ENCODE measurements around the gene MS4A3. TPM values are rescaled to one million over a fixed set of nuclear protein-coding genes. Genes with fewer than 3 reads are reported as not detected.
"Not testable (repeated sequence)": the region's sequence is repeated elsewhere in the genome, so short reads cannot be mapped to it uniquely, and the experiment has no call there.

Gene MS4A3, protein sequence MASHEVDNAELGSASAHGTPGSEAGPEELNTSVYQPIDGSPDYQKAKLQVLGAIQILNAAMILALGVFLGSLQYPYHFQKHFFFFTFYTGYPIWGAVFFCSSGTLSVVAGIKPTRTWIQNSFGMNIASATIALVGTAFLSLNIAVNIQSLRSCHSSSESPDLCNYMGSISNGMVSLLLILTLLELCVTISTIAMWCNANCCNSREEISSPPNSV
- total RNA-seq: not detected

- no peak within 1 kb of the TSS for H3K27ac Mint-ChIP-seq
- H3K4me3 Mint-ChIP-seq: no peak within 1 kb of the TSS
- DNase-seq (no peak), ATAC-seq (no peak)
- no peaks in the 10 kb centered on the region for H3K4me1 Mint-ChIP-seq
- CTCF ChIA-PET: no interaction called here
- no peaks in the 10 kb centered on the region for H3K27me3 Mint-ChIP-seq
- H3K36me3 Mint-ChIP-seq: no peaks in the 10 kb centered on the region
- no peaks in the 10 kb centered on the region for H3K9me3 Mint-ChIP-seq (ENCODE audit: low read depth)
Observed at GRCh38 chr11:60056349-60056969, at the start of gene MS4A3. Gene MS4A3 (plus strand): TSS chr11:60056665. CDS start chr11:60061161, 4,496 bp downstream.

DNA sequence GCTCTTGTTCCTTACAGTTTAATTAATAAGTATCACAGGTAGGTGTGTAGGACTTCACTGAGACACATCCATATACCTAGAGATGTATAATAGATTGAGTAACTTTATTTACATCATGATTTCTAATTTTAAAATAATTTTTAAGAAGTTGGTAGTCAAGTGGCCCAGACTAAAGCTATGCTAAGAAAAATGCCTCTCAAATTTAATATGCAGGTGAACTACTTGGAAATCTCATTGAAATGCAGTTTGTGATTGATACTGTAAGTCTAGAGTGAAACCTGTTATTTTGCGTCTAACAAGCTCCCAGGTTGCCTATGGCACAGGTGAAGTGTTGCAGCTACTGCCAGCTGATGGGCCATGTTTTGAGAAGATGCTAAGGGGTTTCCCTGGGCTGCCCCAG, 39.6 kb upstream of the MS4A3 start, which contains the start of gene OOSP4B:
Gene OOSP4B (plus strand): TSS at position 301 of the 400 bp plus-strand sequence.
- CTCF ChIA-PET: no interaction called here
- Mint-ChIP-seq H3K9me3 (ENCODE audit: low read depth) (no peaks in the 10 kb centered on the region), H3K27ac (no peak within 1 kb of the TSS), H3K4me1 (no peaks in the 10 kb centered on the region), H3K36me3 (no peaks in the 10 kb centered on the region), H3K27me3 (no peaks in the 10 kb centered on the region), H3K4me3 (no peak within 1 kb of the TSS)
- DNase-seq (no peak), ATAC-seq (no peak)

- ATAC-seq: no peak
- CTCF ChIA-PET: no interaction called here
Observed at GRCh38 chr11:60018058-60018457, 38.4 kb upstream of the MS4A3 start.

DNA sequence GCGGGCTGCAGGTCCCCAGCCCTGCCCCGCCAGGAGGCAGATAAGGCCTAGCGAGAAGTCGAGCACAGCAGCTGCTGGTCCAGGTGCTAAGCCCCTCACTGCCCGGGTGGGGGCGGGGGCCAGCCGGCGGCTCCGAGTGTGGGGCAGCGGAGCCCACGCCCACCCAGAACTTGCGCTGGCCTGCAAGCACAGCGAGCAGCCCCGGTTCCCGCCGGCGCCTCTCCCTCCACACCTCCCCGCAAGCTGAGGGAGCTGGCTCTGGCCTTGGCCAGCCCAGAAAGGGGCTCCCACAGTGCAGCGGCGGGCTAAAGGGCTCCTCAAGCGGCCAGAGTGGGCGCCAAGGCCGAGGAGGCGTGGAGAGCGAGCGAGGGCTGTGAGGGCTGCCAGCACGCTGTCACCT, 36.1 kb upstream of the MS4A3 start:
- CTCF ChIA-PET; H3K4me3 Mint-ChIP-seq; H3K27ac Mint-ChIP-seq; H3K9me3 Mint-ChIP-seq (ENCODE audit: low read depth); H3K27me3 Mint-ChIP-seq; DNase-seq; H3K36me3 Mint-ChIP-seq; ATAC-seq; H3K4me1 Mint-ChIP-seq: not testable (repeated sequence)

More at GRCh38 chr11:60018058-60018457, 38.4 kb upstream of the MS4A3 start:
- Mint-ChIP-seq H3K4me1 (no peaks in the 10 kb centered on the region), H3K4me3 (no peak overlapping the region), H3K27me3 (no peaks in the 10 kb centered on the region), H3K9me3 (ENCODE audit: low read depth) (no peaks in the 10 kb centered on the region), H3K36me3 (no peaks in the 10 kb centered on the region), H3K27ac (no peak overlapping the region)
- DNase-seq: no peak

DNA sequence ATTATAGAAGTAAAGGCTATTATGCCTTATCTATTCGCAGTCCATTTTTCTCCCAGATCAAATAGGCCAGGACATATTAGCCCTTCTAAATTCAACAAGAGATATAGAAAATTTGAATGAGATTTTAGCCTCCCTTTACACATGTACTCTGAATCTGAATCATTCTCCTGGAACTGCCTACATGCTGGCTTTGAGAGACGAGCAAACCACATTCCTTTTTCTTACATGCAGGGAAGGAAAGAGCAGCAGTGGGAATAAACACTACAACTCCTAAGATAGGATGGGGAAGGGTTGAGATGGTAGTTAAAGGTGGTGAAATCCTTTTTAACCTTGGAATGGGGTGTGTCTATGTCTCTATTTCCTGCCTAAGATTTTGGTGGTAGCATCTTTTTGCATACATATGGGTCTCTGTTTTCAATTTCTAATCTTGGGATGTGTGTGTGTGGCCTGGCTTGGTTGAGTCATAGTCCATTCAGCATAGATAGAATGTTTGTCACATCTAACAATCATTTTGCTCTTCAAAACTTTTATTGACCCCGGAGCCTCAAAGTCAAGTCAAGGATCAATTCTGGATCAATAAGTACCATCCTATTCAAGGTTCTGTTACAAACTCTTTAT, 27.3 kb upstream of the MS4A3 start:
- DNase-seq: no peak
- H3K9me3 Mint-ChIP-seq (ENCODE audit: low read depth): no peaks in the 10 kb centered on the region
- ATAC-seq: no peak
- H3K27me3 Mint-ChIP-seq: peaks cover 2% of the 10 kb centered on the region
- CTCF ChIA-PET: no interaction called here
- H3K4me3 Mint-ChIP-seq: no peak overlapping the region
- no peaks in the 10 kb centered on the region for H3K36me3 Mint-ChIP-seq
- H3K27ac Mint-ChIP-seq: no peak overlapping the region
- H3K4me1 Mint-ChIP-seq: no peaks in the 10 kb centered on the region

DNA sequence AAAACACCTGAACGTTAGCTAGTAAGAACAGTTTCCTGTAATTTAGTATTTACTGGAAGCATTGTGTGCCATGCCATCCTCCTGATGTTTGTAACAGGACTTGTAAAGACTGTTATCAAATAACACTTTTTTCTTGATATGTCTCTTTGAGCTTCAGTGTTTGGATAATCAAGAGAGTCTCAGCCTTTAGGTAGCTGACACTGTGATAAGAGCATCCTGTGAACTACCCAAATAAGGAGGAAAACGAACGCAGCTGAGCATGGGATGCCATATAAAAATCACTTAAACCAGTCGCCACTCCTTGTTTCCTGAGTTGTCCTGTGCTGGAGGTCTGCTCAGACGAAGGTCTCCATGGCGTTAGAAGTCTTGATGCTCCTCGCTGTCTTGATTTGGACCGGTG, 16.4 kb upstream of the MS4A3 start, which contains the start of gene OOSP2:
Gene OOSP2 (plus strand): TSS at position 301 of the 400 bp plus-strand sequence. CDS start 51 bp downstream, at position 352.
- Mint-ChIP-seq H3K27me3 (no peaks in the 10 kb centered on the region), H3K4me3 (no peak within 1 kb of the TSS)
- CTCF ChIA-PET: no interaction called here

DNA sequence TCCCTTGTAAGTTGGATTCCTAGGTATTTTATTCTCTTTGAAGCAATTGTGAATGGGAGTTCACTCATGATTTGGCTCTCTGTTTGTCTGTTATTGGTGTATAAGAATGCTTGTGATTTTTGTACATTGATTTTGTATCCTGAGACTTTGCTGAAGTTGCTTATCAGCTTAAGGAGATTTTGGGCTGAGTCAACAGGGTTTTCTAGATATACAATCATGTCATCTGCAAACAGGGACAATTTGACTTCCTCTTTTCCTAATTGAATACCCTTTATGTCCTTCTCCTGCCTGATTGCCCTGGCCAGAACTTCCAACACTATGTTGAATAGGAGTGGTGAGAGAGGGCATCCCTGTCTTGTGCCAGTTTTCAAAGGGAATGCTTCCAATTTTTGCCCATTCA, 6.0 kb upstream of the MS4A3 start:
- H3K4me1 Mint-ChIP-seq; CTCF ChIA-PET; H3K27ac Mint-ChIP-seq; H3K9me3 Mint-ChIP-seq (ENCODE audit: low read depth); H3K36me3 Mint-ChIP-seq; H3K27me3 Mint-ChIP-seq; ATAC-seq; H3K4me3 Mint-ChIP-seq; DNase-seq: not testable (repeated sequence)

More for the DNA sequence above, 16.4 kb upstream of the MS4A3 start, which contains the start of gene OOSP2:
- no peaks in the 10 kb centered on the region for H3K4me1 Mint-ChIP-seq
- no peaks in the 10 kb centered on the region for H3K9me3 Mint-ChIP-seq (ENCODE audit: low read depth)
- DNase-seq (no peak), ATAC-seq (no peak)
- no peak within 1 kb of the TSS for H3K27ac Mint-ChIP-seq
- no peaks in the 10 kb centered on the region for H3K36me3 Mint-ChIP-seq

GRCh38 chr11:60050839-60051238, 5.6 kb upstream of the MS4A3 start:
- H3K4me1 Mint-ChIP-seq; H3K27me3 Mint-ChIP-seq; CTCF ChIA-PET; H3K36me3 Mint-ChIP-seq; ATAC-seq; H3K9me3 Mint-ChIP-seq (ENCODE audit: low read depth); H3K4me3 Mint-ChIP-seq; H3K27ac Mint-ChIP-seq; DNase-seq: not testable (repeated sequence)

GRCh38 chr11:60059052-60059451, 2.6 kb downstream of the MS4A3 start:
- Mint-ChIP-seq H3K4me1 (no peaks in the 10 kb centered on the region), H3K36me3 (no peaks in the 10 kb centered on the region), H3K9me3 (ENCODE audit: low read depth) (no peaks in the 10 kb centered on the region), H3K27ac (no peak overlapping the region), H3K27me3 (no peaks in the 10 kb centered on the region), H3K4me3 (no peak overlapping the region)
- ATAC-seq: no peak
- CTCF ChIA-PET: no interaction called here
- no peak for DNase-seq

GRCh38 chr11:60059521-60060240, 3.2 kb downstream of the MS4A3 start:
- Mint-ChIP-seq H3K9me3 (ENCODE audit: low read depth) (no peaks in the 10 kb centered on the region), H3K4me3 (no peak overlapping the region)
- CTCF ChIA-PET: no interaction called here

GRCh38 chr11:60064111-60064510, 7.6 kb downstream of the MS4A3 start:
- no peaks in the 10 kb centered on the region for H3K9me3 Mint-ChIP-seq (ENCODE audit: low read depth)
- no peak overlapping the region for H3K27ac Mint-ChIP-seq
- no peaks in the 10 kb centered on the region for H3K36me3 Mint-ChIP-seq
- ATAC-seq: no peak
- CTCF ChIA-PET: no interaction called here
- H3K4me1 Mint-ChIP-seq: no peaks in the 10 kb centered on the region
- no peak for DNase-seq
- H3K27me3 Mint-ChIP-seq: no peaks in the 10 kb centered on the region
- H3K4me3 Mint-ChIP-seq: no peak overlapping the region

More at GRCh38 chr11:60059521-60060240, 3.2 kb downstream of the MS4A3 start:
- DNase-seq (no peak), ATAC-seq (no peak)
- H3K4me1 Mint-ChIP-seq: no peaks in the 10 kb centered on the region
- H3K27ac Mint-ChIP-seq: no peak overlapping the region
- H3K36me3 Mint-ChIP-seq: no peaks in the 10 kb centered on the region
- no peaks in the 10 kb centered on the region for H3K27me3 Mint-ChIP-seq

DNA sequence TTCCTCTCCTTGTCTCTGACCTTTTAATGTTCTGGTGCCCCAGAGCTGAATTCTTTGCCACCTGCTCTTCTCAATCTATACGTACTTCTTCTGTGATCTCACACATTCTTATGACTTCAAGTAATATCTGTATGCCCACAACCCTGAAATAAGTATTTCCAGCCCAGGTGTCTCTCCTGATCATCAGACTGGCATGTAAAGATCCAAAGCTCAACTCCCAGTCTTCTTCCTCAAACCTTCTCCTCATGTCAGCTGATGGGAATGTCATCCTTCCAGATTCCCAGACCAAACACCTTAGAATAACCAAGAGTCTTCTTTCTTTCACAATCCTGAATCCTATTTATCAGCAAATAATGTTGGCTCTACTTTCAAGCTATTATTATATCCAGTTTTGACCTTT, 9.3 kb downstream of the MS4A3 start:
- no peak overlapping the region for H3K27ac Mint-ChIP-seq
- H3K4me1 Mint-ChIP-seq: no peaks in the 10 kb centered on the region
- no peaks in the 10 kb centered on the region for H3K9me3 Mint-ChIP-seq (ENCODE audit: low read depth)
- no peaks in the 10 kb centered on the region for H3K36me3 Mint-ChIP-seq
- no peak overlapping the region for H3K4me3 Mint-ChIP-seq
- CTCF ChIA-PET: interaction anchor here (0.6 kb wide), 1 partner anchor 199 kb away, joined by 4 read pairs; no protein-coding TSS in a partner anchor
- no peak for DNase-seq
- H3K27me3 Mint-ChIP-seq: no peaks in the 10 kb centered on the region
- ATAC-seq: no peak

DNA sequence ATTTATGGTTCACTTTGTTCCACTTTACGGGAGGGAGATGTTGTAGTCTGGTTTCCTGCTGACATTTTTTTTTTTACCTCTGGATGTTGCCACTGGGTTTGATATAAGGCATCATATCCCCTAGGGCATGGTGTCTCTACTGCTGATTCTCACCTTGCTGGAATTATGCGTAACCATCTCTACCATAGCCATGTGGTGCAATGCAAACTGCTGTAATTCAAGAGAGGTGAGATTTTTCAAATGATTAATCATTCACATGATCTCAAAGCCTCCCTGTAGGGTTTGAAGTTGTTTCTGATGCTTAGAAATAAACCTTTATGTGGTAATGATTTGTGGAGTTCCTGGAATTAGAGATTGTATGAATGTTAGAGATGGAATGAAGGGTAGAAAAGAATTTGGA, 13.0 kb downstream of the MS4A3 start:
- Mint-ChIP-seq H3K36me3 (no peaks in the 10 kb centered on the region), H3K4me3 (no peak overlapping the region), H3K27me3 (no peaks in the 10 kb centered on the region), H3K9me3 (ENCODE audit: low read depth) (no peaks in the 10 kb centered on the region), H3K27ac (no peak overlapping the region), H3K4me1 (no peaks in the 10 kb centered on the region)
- DNase-seq (no peak), ATAC-seq (no peak)
- CTCF ChIA-PET: no interaction called here
